Measurements from ENCODE around the gene CDK3.
"Not testable (repeated sequence)": the region's sequence is repeated elsewhere in the genome, so short reads cannot be mapped to it uniquely, and the experiment has no call there.

The CDK3 gene

GRCh38 chr17:76044475-76045007, 43.9 kb downstream of the CDK3 start:
- DNase-seq, result not testable (repeated sequence)

DNA sequence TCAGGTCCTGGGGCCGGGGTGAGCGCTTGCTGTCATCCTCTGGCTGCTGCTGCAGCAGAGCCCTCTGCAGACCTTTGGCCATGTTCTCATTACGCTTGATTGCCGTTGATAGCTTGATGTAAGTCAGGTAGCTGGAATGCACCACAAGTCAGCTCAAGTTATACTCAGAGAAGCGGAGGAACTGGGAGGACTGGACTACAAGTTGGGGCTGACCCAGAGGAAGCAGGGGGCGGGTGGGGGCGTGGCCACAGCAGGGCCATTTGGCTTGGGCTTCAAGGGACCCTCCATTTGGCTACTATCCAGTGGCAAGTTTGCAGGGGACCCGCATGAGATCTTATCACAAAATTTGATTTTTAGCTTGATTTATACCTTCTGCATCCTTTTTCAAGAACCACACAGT, 45.4 kb downstream of the CDK3 start:
- no peak for DNase-seq

GRCh38 chr17:76048025-76048605, 47.5 kb downstream of the CDK3 start:
- DNase-seq, result no peak

DNA sequence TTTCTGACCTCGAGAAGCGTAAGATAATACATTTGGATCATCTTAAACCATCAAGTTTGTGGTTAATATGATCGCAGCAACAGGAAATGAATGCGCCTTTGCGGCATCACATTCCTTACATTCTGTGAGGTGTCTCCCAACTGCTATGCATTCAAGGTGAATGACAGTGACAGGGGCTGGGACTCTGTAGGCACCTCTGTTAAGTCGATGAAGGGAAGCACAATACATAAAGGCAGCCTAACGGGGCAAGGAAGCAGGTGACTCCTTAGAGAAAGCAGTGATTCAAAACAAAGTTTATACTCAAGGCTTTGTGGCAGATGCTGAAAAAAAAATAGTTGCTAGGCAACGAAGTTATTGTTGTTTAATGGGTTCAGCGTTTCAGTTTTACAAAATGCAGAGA, 48.1 kb downstream of the CDK3 start:
- DNase-seq, result no peak

- no peak for DNase-seq
Measured at GRCh38 chr17:76049239-76049638, 48.6 kb downstream of the CDK3 start.

DNA sequence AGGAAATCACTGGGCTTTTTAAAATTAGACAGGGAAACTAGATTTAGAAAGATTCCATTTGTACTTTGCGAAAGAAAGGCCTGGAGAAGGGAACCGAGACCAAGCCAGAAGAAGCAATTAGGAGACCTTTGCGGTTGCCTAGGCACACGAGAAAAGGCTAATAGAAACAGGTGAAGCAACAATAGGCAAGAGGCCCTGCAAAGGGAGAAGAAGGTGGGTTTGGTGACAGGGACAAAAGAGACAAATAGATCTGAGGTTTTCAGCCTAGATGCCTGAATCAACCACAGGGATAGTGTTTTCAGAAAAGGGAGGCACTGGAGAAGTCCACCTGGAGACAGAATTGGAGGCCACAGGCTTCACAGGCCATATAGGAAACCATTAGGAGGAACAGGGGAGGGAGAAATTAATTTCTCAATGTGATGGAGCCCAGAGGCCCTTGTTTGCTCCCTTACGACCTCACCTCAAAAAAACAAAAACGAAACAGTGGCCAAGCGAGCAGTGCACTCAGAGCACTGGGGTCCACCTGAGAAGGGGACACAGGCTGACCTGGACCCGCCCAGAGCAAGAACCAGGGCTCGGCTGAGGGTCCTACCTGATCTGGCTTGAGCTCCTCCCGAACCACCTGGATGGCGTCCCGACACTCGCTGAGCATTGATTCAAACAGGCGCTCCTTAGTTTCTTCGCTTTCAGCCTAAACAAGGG, 49.3 kb downstream of the CDK3 start:
- DNase-seq, result no peak

DNA sequence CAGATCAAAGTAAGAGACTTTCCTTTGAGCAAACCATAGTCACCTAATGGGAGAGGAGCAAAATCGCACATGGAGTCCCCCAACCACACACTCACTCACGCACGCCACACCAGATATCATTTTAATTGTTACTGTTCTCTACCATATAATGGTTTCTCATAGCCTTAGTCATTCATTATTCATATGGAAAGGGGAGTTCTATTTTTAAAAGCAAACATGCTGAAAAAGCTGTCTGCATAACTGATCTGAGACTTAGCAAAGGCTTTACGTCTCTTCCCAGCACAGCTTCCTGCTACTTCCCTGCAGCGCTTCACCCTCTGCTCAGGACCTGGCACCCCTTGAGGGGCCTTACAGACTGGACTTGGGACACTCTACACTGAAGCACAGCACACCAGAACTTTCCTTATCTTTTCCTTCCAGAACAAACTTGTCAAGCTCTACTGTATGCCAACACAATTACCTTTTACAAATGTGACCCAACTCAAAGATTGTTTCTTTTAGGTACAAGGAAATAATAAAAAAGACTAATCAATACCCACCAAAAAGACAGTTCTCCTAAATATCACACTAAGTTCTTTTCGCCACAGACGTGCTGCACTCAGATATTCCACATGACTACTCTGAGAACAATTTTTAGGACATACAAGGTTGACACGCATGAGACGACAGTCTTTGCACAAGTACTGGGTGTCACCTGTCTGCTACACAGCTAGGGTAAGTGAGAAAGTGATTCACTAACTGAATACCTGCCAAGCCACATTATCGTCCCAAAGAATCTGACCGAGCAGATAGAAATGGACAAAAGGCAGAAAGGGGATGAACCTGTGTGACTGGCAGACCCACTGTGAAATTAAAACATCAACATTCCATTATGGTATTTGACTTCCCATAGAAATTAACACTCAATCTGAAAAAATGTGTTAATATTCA, 50.1 kb downstream of the CDK3 start:
- DNase-seq, result no peak

GRCh38 chr17:76051561-76051960, 50.9 kb downstream of the CDK3 start:
- no peak for DNase-seq

DNA sequence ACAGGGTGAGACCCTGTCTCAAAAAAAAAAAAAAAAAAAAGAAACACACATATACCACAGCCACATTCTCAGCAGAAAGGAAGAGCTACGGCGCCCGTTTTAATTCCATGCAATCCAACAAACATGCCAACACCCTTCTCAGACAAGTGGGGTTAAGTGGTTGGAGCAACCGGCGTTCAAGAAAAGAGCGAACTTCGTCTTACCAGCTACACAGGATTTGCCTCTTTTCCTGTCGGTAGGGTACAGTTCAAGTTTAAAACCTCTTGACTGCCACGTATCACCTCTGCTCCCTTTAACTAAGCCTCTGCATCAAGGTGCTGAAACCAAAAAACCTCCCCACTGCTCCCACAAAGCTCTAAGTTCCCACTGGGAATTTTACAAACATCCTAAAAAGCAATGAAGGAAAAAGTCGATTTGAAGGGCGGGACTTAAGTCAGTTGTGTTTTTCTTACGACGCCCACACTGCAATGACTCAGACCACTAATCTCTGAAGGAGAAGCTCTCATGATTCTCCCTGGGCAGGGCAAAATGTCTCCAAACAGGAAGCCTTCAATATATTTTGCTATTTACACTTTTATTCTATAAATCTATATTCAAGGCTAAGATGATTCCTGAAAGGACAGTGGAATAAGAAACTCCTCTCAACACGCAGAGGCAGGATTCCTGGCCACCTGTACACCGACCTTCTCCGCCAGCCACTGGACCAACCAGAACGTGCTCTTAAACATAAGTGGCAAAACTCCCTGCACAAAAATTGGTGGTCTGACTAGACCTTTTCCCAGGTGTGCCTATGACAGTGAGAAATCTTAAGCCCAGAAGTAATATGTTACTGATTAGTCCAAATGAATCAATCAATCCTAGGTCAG, 52.8 kb downstream of the CDK3 start:
- DNase-seq, result peak; percentile 45

DNA sequence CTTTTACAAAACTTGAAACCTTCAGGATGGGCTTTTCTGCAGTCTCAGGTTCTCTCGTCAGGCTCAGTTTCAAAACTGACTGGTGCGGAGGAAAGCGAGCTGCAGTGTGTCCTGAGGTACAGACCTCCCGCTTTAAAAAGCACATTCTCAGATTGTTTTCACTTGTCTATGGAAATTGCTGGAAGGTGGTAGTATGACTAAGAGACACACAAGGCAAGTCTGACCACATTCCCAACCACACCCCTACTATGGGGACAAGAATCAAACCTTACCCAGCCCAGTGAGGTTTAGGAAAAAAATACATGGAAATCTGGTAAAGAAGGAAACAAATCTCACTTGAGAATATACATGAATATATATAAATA, 53.4 kb downstream of the CDK3 start:
- no peak for DNase-seq

All from stimulated activated CD4-positive, alpha-beta T cell treated with anti-CD3 and anti-CD28 coated beads, Interleukin-15, amount 100 ng/mL, for 24 hours (primary cell).